AG04450 (cell line): Measurements from ENCODE around the gene RCAN2. TPM values are rescaled to one million over a fixed set of nuclear protein-coding genes. Genes with fewer than 3 reads are reported as not detected.

Experiments used
- CTCF ChIA-PET: fragments of 300-600, 350-600 bp; formaldehyde crosslinking; extraction: SDS; loops from one replicate; lab custom pipeline; 2022; ENCODE audit warnings: antibody characterized with exemption, inconsistent platforms; lab: Charles Lee
- POLR2A ChIA-PET: fragments of 350-600 bp; formaldehyde crosslinking; extraction: SDS; loops from one replicate; lab custom pipeline; 2021; ENCODE audit warnings: antibody characterized with exemption, inconsistent platforms; lab: Yijun Ruan, JAX
- DNase-seq: peaks from one replicate; pipeline ENCODE4 v3.0.0-alpha.2; 2011; ENCODE audit warnings: low read depth, low spot score
- H3K27ac ChIP-seq: one replicate; pipeline ENCODE4 v1.5.1; 2012; ENCODE audit warnings: low read depth, low read length, control low read depth
- H3K27me3 ChIP-seq: one replicate; pipeline ENCODE4 v1.6.0; 2012; ENCODE audit warnings: low read length; ENCODE audit not compliant: control insufficient read depth, insufficient read depth
- H3K4me3 ChIP-seq: 2 replicates; pipeline ENCODE4 v1.5.1; 2011; ENCODE audit warnings: mild to moderate bottlenecking, low read depth, low read length, control low read depth
- H3K9me3 ChIP-seq: 2 replicates; pipeline ENCODE4 v1.5.1; 2012; ENCODE audit warnings: low read length; ENCODE audit not compliant: control insufficient read depth, insufficient read depth
- polyA plus RNA-seq: library from polyadenylated mRNA; depleted of rRNA; stranded (reverse); fragments of >200 nt; gene quantifications from 2 replicates; pipeline ENCODE4 v1.2.3, GENCODE V29; 2011; rRNA removed
- TF ChIP-seq, protein P1 (sequence below): IDR thresholded peaks from 2 replicates; pipeline ENCODE4 v1.5.1; 2011; ENCODE audit warnings: low read depth, low read length, control low read depth, inconsistent platforms

Gene RCAN2
- polyA plus RNA-seq, 1 experiment = 0.11 TPM

DNA sequence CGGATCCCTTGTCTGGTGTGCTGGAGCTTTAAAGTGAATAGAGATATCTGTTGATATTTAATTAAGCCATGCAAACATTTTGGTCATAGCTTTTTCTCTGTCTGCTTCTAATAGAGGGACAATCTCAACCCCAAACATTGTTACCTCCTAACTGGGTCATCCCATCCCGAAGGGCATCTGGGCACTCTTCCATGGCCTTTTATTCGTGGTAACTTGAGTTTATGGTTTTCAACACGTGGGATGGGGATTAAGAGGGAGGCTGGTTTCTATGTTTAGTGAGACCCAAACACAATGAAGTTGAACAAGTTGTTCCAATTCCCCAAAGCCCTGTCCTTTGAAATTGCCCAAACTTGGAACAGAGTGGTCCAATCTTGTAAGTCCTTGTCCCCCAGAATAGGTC lies 319.1 kb downstream of the RCAN2 start:
- H3K4me3 ChIP-seq = no peak overlapping the region
- peaks cover 6% of the 10 kb centered on the region for H3K27me3 ChIP-seq
- DNase-seq = no peak
- H3K9me3 ChIP-seq = no peaks in the 10 kb centered on the region
- ChIA-PET CTCF (interaction anchor here (0.6 kb wide), 1 partner anchor 82 kb away, joined by 3 read pairs; no protein-coding TSS in a partner anchor), POLR2A (interaction anchor here (0.6 kb wide), 1 partner anchor 1559 kb away, joined by 4 read pairs; no protein-coding TSS in a partner anchor)
- TF ChIP-seq, protein P1, sequence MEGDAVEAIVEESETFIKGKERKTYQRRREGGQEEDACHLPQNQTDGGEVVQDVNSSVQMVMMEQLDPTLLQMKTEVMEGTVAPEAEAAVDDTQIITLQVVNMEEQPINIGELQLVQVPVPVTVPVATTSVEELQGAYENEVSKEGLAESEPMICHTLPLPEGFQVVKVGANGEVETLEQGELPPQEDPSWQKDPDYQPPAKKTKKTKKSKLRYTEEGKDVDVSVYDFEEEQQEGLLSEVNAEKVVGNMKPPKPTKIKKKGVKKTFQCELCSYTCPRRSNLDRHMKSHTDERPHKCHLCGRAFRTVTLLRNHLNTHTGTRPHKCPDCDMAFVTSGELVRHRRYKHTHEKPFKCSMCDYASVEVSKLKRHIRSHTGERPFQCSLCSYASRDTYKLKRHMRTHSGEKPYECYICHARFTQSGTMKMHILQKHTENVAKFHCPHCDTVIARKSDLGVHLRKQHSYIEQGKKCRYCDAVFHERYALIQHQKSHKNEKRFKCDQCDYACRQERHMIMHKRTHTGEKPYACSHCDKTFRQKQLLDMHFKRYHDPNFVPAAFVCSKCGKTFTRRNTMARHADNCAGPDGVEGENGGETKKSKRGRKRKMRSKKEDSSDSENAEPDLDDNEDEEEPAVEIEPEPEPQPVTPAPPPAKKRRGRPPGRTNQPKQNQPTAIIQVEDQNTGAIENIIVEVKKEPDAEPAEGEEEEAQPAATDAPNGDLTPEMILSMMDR = no peak
- H3K27ac ChIP-seq = no peak overlapping the region

Other genes with a start within 250 kb of the RCAN2 start
- not detected in 2 replicates for gene CYP39A1, start 161.4 kb upstream of the RCAN2 start, polyA plus RNA-seq
- gene SLC25A27, start 161.5 kb upstream of the RCAN2 start, polyA plus RNA-seq = 0.25 and 0.53 TPM in 2 replicates
- gene TDRD6, start 196.4 kb upstream of the RCAN2 start, polyA plus RNA-seq = not detected in 2 replicates
- gene PLA2G7, start 243.9 kb upstream of the RCAN2 start, polyA plus RNA-seq = not detected in 2 replicates